Hindlimb muscle (tissue), 1 donor: Measurements from ENCODE around the gene CADM3. TPM values are rescaled to one million over a fixed set of nuclear protein-coding genes. Genes with fewer than 3 reads are reported as not detected.

Experiments used
- DNase-seq: peaks from one replicate; pipeline ENCODE4 v3.0.0-alpha.2; 2013
- polyA plus RNA-seq: library from polyadenylated mRNA; unstranded; fragments of 120-200 nt; gene quantifications from one replicate; pipeline ENCODE4 v1.2.1, GENCODE V29; 2013; ENCODE audit not compliant: insufficient read length

The CADM3 gene
- polyA plus RNA-seq, 1 donor, result 0.92 TPM

- DNase-seq, result no peak
These were observed 36.4 kb downstream of the CADM3 start for GRCh38 chr1:159207774-159208173.

DNA sequence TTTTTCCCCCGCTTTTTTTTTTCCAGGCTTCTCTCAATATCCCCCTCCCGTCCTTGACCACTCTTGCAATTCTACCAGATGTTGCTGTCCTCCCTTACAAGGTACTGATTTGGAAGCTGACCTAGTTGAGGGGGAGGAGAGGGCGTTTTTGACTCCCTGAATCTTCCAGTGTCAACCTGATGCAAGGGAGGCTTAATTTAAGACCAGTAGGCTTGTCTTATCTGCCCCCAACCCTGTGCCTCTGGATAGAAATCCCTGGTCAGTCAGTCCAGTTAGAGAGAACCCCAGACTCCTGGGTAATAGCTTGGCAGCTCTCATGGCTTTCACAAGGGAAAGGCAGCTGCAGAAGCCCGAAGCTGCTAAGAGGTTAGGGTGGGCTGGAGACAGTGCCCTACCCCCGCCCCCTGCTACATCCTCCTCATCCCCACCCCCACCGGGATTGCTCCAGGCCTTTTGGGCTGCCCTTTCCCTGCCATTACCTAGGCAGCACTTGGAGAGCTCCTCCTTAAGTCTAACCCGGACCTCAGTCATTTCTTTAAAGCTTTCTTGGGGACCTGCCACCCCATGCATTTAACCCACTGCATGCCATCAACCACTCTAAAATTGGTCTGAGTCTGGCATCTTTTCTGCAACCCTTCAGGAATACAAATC, 36.9 kb downstream of the CADM3 start:
- DNase-seq, result no peak

- no peak for DNase-seq
These were observed 37.6 kb downstream of the CADM3 start for GRCh38 chr1:159209061-159209460.

DNA sequence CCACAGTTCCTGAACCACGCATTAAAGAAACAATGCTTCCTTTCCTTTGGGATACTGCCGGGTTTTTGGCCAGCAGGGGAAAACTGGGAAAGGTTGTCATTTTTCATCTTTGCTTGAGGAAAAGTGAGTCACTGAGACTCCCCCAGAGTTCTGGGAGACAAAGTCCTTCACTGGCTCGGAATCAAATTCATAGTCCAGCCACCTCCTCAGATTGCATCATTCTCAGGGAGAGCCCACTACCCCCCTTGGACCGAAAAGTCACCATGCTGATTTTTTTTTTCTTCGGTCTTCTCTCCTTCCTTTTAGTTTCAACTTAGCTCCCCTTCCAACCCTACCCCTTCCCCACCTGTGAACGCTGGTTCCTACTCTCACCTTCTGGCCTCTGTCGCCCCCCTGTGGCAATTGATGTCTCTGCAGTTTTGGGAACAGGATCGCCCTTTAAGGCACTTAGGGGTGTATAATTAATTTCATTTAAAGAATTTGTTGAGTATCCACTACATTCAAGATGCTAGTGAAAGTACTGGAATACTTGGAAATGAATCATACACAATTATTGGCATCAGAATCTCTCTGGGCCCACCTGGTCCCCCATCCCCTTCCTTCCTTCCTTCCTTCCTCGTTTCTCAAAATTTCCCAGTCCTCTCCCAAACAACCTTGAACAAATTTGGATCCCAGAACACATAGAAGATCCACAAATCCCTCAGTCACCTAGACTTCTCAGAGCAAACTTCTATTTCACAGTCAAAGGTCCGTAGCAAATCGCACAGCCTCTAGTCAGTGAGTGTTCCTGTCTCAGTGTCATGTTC, 40.1 kb downstream of the CADM3 start:
- no peak for DNase-seq

GRCh38 chr1:159212596-159212995, 41.2 kb downstream of the CADM3 start:
- DNase-seq, result no peak

DNA sequence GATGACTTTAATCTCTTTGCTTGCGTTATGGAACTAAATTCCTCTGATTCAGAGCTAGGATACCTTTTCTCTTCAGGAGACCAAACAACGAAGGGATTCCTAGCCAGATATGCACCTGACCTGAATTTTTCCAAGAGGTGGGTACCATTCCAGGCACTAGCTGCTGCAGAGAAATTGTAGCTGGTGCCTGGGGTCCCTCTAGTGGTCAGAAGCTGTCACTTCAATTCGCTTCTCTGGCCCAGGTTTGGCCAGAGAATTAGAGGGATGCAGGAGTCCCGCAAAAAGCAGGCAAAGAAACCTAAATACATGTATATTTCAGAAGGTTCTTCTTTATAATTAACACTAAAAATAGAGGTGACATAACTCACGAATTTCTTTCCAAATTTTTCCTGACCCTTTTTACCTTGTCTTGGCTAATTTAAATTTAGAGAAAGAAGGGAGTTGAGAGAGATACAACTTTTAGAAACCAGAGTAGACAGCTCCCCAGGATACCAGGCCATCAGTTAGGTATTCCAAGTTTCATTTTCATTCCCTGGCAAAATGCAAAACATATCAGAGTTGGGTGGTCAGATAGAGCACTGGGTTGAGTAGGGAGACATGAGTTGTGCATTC, 42.8 kb downstream of the CADM3 start:
- peak; percentile 22 for DNase-seq

DNA sequence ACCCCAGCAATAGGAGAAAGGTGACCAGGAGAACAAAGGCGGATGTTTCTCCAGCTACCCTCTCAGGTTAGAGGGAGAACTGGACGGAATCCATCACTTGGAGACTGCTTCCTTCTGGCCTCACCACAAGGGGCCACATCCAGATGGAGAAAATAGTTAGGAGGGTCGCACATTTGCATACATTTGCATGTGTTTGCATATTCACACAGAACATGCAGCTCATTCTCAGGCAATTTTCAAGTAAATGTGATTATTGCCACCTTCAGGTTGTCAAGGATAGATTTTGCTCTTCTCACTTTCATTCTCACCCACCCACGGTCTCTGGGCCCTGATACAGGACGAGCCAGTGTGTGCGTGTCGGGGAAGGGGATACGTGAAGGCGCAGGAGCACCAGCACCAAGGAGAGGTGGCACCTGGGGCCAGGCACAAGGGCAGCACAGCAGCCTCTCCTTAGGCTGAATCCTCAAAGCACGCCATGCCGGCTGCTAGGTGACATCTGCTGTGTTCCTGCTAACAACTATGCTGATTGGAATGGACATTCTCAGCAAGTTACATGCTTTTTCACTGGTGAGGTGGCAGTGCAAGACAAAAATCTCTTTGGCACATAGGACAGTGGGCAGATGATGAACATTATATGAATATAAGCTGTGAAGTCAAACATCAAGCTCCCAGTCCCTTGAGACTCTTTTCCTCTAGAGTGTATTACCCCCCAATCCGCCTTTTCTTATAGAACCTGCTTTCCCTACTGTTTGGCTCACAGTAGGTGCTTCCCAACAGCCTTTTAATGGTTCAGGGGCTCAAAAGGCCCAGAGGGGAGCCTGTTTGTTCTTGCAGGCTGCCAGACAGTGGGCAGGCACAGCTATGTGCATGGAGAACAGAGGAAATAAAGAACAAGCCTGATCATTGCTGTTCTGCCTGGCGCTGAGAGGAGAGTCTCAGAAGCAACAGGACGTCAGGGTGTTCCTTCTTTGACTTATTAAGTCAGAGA, 47.5 kb downstream of the CADM3 start:
- DNase-seq, result no peak

DNA sequence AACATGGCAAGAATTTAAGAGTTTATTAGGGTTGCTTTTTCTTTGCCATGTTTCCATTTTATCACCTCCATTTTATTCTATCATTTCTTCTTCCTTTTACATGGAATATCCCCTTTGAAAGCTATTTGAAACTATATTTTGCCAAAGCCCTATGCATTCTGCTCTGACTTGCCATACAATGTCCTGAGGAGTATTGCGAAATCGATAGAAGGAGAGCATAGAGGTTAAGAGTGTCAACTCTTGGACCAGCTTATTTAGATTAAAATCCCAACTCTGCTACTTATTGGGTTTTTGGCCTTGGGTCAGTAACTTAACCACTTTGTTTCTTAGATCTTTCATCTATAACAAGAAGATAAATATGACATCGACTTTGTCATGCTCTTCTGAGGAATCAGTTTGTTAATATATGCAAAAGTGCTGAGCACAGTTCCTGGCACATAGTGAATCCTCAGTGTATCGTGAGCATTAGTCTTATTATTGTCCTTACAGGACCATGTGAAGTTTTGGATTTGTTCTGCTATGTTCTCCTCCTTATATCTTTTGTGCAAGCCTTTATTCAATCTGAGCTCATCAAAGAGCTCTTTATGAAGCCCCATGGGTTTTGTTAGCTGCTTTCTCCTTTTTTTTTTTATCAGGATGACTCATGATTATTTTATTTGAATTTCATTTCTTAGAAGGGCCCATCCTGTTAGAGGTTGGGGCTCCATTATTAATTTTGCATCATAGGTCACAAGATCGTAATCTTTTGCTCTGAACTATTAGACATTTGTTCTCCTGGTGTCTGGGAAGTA, 50.9 kb downstream of the CADM3 start:
- no peak for DNase-seq

DNA sequence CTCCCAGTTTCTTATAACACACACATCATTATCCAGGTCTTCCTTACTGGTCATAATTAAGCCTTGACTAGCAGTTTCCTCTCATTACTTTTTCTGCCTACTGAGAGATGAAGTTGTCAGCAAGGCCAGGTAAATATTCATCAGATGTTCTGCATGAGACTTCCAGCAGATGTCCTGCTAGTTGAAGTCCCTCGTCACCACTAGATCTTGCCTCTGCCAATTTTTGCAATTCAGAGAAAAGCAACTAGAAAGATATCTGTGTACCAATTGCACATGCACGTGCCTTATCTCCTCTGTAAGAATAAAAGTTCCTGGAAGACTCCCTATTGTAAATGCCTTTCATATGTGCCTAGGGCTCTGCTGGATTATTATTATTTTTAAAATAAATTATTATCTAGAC, 51.6 kb downstream of the CADM3 start:
- DNase-seq, result no peak

GRCh38 chr1:159228554-159228953, 57.1 kb downstream of the CADM3 start:
- no peak for DNase-seq

DNA sequence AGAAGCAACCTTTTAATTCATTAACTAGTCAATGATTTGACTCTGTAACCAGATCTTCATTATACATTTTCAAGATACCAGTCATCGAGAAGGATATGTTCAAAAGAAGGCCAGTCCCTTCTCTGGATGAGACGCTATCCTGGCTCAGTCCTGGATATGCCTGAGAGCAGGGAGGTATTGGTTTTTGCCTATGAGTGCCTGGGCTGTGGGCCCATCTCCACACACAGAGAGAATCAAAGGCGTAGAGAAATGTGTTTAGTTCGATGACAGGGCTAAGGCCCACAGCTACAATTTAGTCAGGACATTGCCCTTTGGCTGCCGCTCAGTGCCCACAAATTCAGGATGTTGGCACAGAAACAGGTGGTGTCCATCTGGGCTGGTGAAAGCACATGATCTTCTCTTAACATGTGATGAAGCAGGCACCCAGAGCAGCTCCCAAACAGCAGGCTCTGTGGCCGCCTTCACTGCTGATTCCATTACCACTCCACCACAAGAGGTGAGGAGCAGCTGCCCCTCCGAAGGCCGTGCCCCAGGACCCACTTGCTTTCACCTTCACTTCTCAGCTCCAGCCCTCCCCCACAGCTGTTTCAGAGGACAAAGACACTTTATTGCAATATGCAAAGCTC, 58.0 kb downstream of the CADM3 start:
- no peak for DNase-seq

DNA sequence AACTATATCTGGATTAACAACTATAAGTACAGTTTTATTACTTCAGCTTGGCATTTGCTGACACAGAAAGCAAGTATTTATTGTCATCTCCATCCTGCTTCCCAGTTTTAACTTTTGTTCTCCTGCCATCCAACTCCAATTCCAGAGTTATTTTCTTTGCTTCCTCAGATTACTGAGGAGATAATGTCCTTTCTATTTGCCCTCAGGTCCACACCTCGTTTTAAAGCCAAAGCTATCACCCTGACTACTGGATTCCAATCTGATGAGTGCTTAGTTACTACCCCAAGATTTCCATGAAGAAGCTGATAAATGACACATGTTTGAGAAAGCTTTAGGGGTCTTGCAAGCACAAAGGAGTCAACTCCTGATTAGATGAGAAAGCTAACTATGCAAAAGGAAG, 58.5 kb downstream of the CADM3 start:
- DNase-seq, result no peak

GRCh38 chr1:159239551-159240220, 68.3 kb downstream of the CADM3 start:
- no peak for DNase-seq

GRCh38 chr1:159247266-159247665, 75.9 kb downstream of the CADM3 start:
- no peak for DNase-seq

- no peak for DNase-seq
These were observed 76.9 kb downstream of the CADM3 start for GRCh38 chr1:159248311-159248710.

- DNase-seq, result no peak
These were observed 79.3 kb downstream of the CADM3 start for GRCh38 chr1:159250638-159251216.
